HG03139 (cell line): ENCODE measurements around the gene CYP11A1.

Experiments used
- ATAC-seq: cut with Tn5 transposase; IDR thresholded peaks from one replicate; pipeline ENCODE4 v1.9.1; 2021; ENCODE audit not compliant: unreplicated experiment

The CYP11A1 gene

GRCh38 chr15:74306781-74307217, 60.6 kb downstream of the CYP11A1 start:
- no peak for ATAC-seq

GRCh38 chr15:74305687-74306086, 61.8 kb downstream of the CYP11A1 start:
- no peak for ATAC-seq

- ATAC-seq: no peak
Measured at GRCh38 chr15:74304431-74304830, 63.0 kb downstream of the CYP11A1 start.

- no peak for ATAC-seq
Measured at GRCh38 chr15:74303741-74304309, 63.6 kb downstream of the CYP11A1 start.

- no peak for ATAC-seq
Measured at GRCh38 chr15:74302821-74303359, 64.6 kb downstream of the CYP11A1 start.

- ATAC-seq: no peak
Measured at GRCh38 chr15:74301583-74302361, 65.7 kb downstream of the CYP11A1 start.

- no peak for ATAC-seq
Measured at GRCh38 chr15:74300057-74300795, 67.2 kb downstream of the CYP11A1 start.

GRCh38 chr15:74297887-74298286, 69.6 kb downstream of the CYP11A1 start:
- ATAC-seq: no peak

GRCh38 chr15:74295800-74296199, 71.6 kb downstream of the CYP11A1 start:
- no peak for ATAC-seq

GRCh38 chr15:74294010-74294409, 73.4 kb downstream of the CYP11A1 start:
- ATAC-seq: no peak

- no peak for ATAC-seq
Measured at GRCh38 chr15:74293021-74293810, 74.2 kb downstream of the CYP11A1 start.

GRCh38 chr15:74291101-74292071, 76.1 kb downstream of the CYP11A1 start:
- no peak for ATAC-seq

- no peak for ATAC-seq
Measured at GRCh38 chr15:74290645-74291044, 76.8 kb downstream of the CYP11A1 start.

- no peak for ATAC-seq
Measured at GRCh38 chr15:74289671-74290070, 77.8 kb downstream of the CYP11A1 start.
